NCI-H1436 (cell line): Measurements from ENCODE around the gene CHRM4.
A peak's percentile ranks its signal among the peaks of the same experiment; 100 is the strongest.
"Not testable (repeated sequence)": the region's sequence is repeated elsewhere in the genome, so short reads cannot be mapped to it uniquely, and the experiment has no call there.

Source experiments
- DNase-seq: peaks from one replicate; lab custom pipeline; 2025; lab: John Stamatoyannopoulos, UW

CHRM4 gene

DNA sequence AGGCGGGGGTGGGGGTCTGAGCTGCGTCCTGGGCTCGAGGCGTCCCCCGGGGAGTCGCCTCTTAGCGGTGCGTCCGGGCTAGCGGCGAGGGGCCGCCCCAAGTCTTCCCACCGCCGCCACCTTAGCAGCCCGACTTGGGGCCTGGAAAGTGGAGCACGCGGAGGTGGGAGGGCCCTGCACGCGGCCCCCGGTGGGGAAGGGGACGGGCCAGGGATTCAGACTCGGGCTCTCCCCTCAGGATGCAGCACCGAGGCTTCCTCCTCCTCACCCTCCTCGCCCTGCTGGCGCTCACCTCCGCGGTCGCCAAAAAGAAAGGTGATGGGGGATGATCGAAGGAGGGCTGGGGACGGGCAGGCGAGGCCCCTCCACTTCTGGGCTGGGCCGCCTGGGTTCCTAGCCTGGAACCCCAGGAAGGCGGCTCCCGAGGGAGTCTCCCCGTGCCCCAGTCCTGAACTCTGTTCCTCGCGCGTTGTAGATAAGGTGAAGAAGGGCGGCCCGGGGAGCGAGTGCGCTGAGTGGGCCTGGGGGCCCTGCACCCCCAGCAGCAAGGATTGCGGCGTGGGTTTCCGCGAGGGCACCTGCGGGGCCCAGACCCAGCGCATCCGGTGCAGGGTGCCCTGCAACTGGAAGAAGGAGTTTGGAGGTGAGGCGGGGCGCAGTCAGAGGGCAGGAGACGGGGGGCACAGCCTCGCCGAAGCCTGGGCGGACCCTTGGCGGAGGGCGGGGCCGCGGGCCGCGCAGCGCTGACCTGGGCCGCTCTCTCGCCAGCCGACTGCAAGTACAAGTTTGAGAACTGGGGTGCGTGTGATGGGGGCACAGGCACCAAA lies 9.5 kb downstream of the CHRM4 start:
- DNase-seq = peak; percentile 54

DNA sequence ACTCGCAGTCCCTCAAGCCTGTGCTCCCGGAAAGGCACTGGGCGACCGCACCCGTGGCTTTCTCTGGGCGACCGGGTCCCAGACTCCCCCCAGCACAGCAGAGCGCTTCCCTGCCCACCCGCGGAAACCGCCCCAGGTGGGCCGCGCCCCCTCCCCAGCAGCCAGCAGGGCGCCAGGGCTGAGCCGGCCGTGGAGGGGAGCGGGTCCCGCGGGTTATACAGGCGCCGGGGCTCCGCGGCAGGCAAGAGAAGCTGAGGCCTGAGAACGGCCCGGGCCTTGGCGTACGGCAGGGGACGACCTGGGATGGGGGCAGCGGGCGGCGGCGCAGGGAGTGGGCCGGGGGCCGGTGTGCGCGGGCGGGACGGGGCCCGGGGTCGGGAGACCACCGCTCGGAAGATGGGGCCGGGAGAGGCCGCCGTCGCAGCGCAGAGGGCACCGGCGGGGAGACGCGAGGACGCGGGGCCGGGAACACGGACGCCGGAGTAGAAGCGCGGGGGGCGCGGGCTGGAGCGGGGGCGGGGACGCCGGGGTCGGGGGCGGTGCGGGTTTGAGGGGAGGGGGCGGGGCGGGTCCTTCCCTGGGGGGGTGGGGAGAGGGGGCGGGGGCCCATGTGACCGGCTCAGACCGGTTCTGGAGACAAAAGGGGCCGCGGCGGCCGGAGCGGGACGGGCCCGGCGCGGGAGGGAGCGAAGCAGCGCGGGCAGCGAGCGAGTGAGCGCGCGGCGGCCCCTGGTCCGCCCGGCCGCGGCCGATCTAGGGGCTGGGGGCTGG lies 10.3 kb downstream of the CHRM4 start, which contains the start of gene MDK:
MDK (plus strand) TSS at position 622 of the 771 bp plus-strand sequence. CDS start 389 bp downstream, outside the sequence.
- peak; percentile 62 for DNase-seq

DNA sequence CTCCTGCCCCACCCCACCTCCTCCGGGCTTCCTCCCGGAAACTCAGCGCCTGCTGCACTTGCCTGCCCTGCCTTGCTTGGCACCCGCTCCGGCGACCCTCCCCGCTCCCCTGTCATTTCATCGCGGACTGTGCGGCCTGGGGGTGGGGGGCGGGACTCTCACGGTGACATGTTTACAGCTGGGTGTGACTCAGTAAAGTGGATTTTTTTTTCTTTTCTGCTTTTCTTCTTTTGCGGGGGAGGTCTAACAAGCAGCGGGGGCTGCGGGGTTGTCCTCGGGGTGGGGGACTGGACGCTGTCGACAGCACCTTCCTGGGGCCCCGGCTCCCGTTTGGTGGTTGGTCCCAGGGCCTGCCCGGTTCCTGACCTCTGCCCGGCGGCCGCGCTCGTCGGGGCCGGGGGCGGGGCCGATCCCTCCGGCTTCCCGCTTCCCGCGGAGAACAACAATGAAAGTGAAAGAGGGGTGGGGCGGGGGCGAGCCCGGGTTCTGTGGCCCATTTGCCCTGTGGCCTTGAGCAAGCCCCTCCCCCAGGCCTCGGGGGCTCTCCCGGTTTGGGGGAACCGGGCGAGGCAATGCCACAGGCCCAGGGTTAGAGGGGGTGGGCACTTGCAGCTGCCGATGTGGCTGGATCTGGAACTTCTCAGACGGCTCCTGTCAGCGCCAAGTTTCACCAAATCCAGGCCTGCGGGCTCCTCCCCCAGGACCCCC lies 11.1 kb downstream of the CHRM4 start:
- peak; percentile 38 for DNase-seq

- DNase-seq = not testable (repeated sequence)
Observed at GRCh38 chr11:46379482-46380293, 11.9 kb downstream of the CHRM4 start.

GRCh38 chr11:46378811-46379481 lies 12.6 kb downstream of the CHRM4 start:
- DNase-seq = no peak

- DNase-seq = no peak
Observed at GRCh38 chr11:46378296-46378695, 13.3 kb downstream of the CHRM4 start.

DNA sequence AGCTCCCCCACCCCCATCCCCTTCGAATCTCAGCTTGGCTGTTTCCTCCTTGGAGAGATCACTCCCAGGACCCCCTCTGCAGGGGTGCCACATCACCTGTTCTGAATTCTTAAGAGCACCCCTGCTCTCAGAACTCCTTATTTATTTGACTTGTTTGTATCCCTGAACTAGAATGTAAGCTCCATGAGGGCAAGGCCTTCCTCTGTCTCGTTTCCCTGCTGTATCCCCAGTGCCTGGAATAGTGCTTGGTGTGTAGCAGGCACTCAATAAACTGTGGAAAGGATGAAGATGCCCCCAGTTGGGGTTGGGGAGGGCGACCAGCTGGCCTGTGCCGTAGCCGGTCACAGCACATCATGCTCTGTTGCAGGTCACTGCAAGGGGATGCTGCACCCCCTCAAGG lies 13.7 kb downstream of the CHRM4 start:
- no peak for DNase-seq

- no peak for DNase-seq
Observed at GRCh38 chr11:46377290-46377689, 14.3 kb downstream of the CHRM4 start.

DNA sequence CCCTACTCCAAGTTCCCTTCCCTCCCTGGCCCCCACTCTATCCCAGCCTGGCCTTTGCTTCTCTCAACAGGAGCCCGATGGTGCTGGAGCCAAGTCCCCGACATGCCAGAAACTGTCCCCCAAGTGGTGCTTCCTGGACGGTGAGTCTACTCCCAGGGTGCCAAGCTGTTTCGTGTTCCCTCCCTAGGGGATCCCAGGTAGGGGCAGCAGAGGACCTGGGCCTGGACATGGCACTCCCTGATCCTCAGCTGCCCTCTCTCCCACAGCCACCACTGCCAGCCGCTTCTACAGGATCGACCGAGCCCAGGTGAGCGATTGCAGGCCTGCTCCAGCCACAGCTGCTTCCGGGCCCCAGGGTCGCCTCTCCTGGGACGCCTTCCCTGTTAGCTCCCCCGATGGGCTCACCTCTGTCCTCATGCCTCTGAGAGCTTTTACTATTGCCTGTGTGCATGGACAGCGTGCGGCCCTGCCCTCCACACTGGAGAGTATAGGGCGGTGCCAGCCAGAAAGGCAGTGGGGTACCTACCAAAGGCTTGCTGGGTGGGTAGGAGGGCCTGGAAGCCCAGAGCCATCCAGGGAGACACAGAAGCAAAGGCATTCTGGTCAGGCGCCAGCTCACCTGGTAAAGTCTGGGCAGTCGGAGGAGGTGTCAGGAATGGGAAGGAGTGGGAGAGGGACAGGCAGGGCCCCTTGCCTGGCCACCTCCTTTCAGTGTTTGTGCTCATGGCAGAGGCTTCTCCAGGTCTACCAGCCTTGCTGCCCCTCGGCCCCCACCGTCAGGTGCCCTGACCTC lies 15.1 kb downstream of the CHRM4 start:
- DNase-seq = no peak

GRCh38 chr11:46375392-46376101 lies 16.0 kb downstream of the CHRM4 start:
- no peak for DNase-seq

DNA sequence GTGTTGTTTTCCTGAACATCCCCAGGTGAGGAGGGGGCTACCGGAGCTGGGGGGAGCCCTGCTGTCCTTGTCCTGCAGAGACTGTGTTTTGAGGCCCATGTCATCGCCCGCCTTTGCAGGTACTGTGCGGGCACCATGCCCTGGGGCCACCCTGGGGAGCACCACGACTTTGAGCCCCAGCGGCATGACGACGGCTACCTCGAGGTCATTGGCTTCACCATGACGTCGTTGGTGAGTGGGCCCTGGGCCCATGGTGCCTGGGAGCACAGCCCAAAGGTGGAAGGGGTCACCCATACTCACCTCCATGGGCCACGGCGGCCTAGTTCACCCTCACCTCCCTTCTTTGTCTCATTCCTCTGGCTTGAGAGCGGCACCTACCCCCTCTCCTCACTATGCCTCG lies 16.8 kb downstream of the CHRM4 start:
- no peak for DNase-seq

GRCh38 chr11:46373787-46374740 lies 17.5 kb downstream of the CHRM4 start:
- DNase-seq = no peak

GRCh38 chr11:46372501-46372900 lies 19.1 kb downstream of the CHRM4 start:
- DNase-seq = not testable (repeated sequence)

GRCh38 chr11:46372086-46372485 lies 19.5 kb downstream of the CHRM4 start:
- DNase-seq = no peak

GRCh38 chr11:46371262-46371661 lies 20.3 kb downstream of the CHRM4 start:
- DNase-seq = not testable (repeated sequence)

- no peak for DNase-seq
Observed at GRCh38 chr11:46370253-46370652, 21.3 kb downstream of the CHRM4 start.

DNA sequence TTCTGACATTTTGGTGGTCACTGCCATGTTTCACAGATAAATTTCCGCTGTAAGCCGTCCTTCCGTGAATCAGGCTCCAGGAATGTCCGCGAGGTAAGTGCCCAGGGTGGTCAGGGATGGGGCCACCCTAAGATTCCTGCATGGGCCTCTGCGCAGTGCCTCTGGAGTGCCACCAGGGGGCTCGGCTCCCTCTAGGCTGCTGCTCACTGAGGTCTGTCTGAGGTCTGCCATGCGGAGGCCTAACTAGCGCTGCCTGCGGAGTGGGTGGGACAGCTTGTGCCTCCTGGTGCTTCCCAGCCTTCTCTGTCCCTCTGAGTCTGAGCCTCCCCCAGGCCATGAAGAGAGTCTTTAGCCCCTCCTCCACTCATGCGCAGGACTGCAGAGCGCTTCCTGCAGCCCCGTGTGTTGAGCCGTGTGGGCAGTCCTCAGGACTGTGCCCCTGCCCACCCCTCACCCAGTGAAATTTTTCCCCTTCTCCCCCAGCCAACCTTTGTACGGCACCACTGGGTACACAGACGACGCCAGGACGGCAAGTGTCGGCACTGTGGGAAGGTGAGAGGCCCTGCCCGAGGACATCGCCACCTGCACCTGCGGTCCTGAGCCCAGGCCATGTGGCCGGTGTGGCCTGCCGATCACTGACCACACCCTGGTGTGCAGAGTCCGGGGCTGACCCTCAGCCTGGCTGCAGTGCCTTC lies 22.0 kb downstream of the CHRM4 start:
- DNase-seq = peak; percentile 46

- DNase-seq = no peak
Observed at GRCh38 chr11:46367916-46368267, 23.7 kb downstream of the CHRM4 start.
